Fibroblast of peridontal ligament (primary cell): ENCODE results near the gene KCNQ1.

ENCODE experiments used
- DNase-seq: peaks from one replicate; pipeline ENCODE4 v3.0.0-alpha.2; 2010; ENCODE audit errors: extremely low read depth

The KCNQ1 gene

DNA sequence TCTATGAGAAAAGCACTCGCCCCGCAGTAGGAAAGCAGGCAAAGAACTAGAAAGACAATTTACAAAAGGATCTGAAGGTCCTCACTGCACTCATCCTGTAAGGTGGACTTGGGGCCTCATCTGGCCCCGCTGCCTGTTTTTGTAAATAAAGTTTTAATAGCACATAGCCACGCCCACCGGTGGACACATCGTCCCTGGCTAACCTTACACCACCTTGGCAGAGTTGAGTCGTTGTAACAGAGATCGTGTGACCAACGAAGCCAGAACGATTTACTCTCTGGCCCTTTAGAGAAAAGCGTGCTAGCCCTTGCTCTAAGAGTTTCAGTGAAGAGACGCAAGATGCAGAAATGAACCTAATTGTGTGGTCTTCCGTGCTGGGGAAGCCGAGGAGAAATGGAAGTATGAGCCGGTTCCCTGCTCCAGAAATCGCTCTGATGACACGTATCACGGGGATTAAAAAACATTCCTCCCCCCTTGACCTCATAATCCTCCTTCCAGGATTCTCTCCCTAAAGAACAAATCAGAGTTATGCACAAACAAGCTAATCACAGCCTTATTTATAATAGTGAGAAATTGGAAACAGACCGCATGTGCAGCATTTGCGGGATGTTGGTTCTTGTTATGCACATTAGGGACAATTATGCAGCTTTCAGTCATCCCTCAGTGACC is 360.7 kb downstream of the KCNQ1 start:
- peak; percentile 7 for DNase-seq

DNA sequence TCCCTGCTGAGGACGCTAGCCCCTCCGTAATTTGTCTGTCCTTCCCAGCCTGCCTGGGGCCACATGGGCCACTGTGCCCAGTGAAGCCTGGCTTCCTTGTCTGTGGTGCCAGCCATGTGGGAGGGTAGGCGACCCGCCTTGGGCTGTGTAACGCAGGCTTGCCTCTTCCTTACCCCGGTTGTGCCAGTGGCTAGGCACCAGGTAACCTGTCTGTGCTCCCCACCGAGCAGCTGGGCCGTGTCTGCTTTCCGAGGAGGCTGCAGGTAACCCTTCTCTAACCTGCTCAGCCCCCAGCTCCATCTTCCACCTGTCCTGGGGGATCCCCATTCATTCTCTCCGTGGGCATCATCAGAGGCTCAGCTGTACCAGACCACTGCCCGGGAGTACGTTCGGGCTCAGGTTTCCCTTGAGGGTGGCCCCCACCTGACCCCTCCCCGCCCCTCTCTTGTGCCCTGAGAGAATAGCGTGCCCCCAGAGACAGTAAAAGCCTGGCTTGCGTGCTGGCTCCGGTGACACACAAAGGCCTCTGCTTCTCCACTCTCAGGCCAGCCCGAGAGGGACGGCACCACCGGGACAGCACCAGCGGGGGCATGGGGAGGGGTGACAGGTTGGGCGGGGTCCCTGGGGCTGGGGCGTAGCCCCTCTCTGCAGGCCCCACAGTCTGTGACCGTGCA is 361.7 kb downstream of the KCNQ1 start:
- DNase-seq = no peak

DNA sequence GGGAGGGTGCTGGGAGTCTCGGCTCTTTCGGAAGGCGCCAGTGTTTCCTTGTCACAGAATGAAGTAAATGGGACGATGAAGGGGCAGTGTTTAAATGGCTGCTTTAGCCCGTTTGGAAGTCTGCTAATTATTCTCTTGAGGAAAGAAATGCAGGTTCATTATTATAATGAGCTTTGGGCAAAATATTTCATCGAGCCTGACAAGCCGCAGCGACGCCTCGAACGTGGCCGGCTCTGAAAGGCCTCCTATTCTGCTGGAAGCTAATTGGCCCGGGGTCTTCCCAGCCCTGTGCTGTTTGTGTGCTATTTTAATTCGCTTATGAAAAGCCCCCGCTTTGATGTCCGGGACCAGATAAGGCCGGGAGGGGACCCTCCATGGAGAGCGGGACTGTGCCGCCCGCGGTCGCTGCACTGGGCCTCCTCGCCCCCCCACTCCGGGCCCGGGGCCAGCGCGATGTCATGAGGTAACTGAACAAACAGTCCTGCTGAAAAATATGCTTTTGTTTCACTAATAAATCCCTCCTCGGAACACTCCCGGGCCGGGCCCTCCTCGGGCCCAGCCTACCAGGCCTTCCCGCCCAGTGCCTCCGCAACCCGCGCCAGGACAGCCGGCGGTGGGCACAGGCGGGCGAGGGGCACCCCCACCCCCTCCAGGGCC is 362.3 kb downstream of the KCNQ1 start:
- DNase-seq = no peak

DNA sequence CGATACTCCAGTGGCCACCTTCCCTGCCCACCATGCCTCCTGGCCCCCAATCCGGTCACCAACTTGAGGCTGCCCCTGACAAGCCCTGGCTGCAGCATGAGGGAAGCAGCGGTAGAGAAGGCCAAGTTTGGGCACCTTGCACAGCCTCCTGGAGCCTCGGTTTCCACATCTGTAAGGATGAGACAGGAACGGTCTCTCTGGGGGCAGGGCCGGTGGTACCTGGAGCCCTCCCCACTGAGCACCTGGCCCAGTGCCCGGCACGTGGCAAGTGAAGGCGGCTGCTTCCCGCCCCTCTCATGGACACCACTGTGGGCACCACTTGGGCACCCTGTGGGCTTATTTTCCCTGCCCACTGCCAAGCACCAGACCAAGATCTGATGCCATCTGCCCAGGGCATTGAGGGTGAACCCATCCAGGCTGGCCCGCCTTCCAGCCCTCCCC is 363.0 kb downstream of the KCNQ1 start:
- no peak for DNase-seq

- no peak for DNase-seq
Measured at GRCh38 chr11:2808850-2809846, 364.3 kb downstream of the KCNQ1 start.

GRCh38 chr11:2809854-2810253 is 365.0 kb downstream of the KCNQ1 start:
- DNase-seq = no peak

DNA sequence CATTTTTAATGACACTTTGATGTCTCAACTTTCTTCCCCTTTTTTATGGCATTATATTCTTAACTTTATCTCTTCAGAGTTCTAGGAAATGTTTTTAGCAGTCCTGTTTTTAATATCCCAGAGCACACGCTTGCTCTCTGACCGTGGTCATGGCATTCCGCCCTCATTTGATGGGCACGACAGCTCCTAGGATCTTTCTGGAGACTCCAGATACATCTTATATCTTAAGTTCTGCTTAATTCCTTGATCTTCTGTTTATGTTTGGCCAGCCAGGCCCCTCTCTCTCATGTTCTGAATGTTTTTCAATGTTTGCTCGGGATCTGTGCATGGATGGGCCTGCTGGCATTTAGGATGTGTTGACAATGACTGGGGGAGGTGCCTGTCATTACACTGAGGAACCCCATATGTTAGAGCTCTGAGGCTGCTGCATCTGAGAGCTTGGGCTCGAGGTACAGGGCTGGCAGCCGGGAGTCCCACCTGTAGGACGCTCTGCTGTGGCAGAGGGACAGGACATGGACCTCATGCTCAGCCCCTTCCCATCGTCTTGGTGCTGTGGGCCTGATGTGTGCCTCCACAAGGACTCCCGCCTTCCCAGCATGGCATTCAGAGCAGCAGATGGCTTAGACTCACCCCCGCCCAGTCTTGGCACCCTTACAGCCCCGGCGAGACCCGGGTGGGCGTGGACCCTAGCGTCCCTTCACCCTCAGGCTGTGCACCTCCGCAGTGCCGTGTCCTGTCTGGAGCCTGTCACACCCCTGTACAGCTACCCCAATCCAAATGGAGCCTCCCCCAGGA is 365.8 kb downstream of the KCNQ1 start:
- no peak for DNase-seq

- no peak for DNase-seq
Measured at GRCh38 chr11:2811206-2812091, 366.6 kb downstream of the KCNQ1 start.

GRCh38 chr11:2812371-2812991 is 367.7 kb downstream of the KCNQ1 start:
- DNase-seq = peak; percentile 20

- DNase-seq = peak; percentile 7
Measured at GRCh38 chr11:2813141-2813908, 368.5 kb downstream of the KCNQ1 start.

DNA sequence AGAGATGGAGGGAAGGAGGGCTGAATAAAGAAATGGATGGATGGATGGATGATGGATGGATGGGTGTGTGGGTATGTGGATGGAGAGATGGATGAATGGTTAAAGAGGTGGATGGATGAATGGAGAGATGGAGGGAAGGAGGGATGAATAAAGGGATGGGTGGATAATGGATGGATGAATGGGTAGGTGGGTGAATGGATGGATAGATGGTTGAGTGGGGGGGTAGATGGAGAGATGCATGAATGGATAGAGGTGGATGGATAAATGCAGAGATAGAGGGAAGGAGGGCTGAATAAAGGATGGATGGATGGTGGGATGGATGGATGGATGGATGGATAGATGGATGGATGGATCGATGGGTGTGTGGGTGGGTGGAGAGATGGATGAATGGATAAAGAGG is 369.2 kb downstream of the KCNQ1 start:
- DNase-seq = no peak

- DNase-seq = no peak
Measured at GRCh38 chr11:2814751-2815150, 369.9 kb downstream of the KCNQ1 start.

DNA sequence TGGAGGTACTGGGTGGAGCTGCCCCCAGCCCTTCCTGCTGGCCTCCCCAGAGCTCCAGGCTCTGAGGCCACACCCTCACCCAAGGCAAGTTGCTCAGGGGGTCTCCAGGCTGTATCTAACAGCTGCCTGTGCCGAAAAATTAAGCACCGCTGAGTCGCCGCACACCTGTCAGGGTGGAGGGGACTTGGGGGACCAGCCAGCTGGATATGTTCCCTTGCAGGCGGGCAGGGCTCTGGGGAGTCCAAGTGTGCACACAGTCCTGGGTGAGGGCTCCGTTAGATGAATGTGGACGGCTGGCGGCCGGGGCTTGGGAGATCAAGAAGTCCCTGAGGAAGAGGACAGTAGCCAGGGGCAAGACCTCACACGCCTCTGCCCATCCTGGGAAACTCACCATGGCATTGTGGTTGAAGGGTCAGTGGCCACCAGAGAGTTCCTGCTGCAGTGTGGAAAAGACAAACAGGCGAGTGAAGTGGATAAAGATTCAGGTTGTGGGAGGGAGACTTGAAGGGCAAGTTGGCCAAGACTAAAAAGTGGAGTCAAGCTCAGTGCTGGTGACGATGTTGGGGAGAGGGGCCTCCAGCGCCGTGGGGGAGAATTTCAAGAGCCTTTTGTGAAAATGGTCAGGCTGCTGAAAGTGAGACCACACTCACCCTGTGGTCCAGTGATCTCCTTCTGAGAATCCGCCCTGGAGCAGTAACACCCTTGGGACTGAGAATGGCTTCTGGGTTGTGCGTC is 371.1 kb downstream of the KCNQ1 start:
- DNase-seq = no peak

- no peak for DNase-seq
Measured at GRCh38 chr11:2816523-2816922, 371.7 kb downstream of the KCNQ1 start.

- peak; percentile 87 for DNase-seq
Measured at GRCh38 chr11:2816941-2817421, 372.2 kb downstream of the KCNQ1 start.

- no peak for DNase-seq
Measured at GRCh38 chr11:2817431-2817830, 372.6 kb downstream of the KCNQ1 start.

DNA sequence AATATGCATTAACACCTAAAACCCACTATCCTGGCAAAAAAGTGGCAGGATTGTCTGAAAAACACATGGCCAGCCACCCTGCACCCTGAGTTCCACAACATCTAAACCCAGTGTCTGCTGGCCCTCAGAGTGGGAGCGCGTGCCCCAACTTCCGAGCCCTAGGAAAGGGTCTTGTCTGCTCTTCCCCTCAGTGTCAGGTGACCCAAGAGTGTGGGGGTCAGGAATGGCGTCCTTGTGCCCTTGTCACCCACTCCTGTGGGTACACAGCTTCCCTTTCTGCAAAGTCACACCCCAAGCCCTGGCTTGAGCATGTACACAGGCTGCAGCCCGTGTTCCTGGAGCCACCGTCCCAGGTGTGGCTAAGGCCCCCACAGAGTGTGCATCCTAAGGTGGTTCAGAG is 373.2 kb downstream of the KCNQ1 start:
- DNase-seq = no peak

DNA sequence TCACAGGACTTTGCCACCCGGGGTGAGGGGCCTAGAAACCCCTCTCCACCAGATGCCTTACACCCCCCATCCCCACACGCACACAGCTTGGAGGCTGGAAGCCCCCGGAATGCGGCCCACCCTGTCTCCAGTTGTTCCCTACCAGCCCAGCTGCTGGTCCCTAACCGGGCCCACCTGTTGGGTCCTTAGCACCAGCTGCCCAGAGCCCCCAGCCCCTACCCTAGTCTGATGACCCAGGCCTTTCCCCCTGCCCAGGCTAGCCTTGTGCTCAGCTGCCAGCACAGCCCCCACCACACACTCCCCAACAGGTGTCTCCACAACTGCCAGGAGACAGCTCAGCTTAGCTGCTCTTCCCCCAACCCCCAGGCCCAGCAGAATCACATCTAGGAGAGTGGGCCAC is 373.7 kb downstream of the KCNQ1 start:
- no peak for DNase-seq
